ENCODE measurements around the gene SLC49A3.
A peak's percentile ranks its signal among the peaks of the same experiment; 100 is the strongest.
"Not testable (repeated sequence)": the region's sequence is repeated elsewhere in the genome, so short reads cannot be mapped to it uniquely, and the experiment has no call there.

Gene SLC49A3

DNA sequence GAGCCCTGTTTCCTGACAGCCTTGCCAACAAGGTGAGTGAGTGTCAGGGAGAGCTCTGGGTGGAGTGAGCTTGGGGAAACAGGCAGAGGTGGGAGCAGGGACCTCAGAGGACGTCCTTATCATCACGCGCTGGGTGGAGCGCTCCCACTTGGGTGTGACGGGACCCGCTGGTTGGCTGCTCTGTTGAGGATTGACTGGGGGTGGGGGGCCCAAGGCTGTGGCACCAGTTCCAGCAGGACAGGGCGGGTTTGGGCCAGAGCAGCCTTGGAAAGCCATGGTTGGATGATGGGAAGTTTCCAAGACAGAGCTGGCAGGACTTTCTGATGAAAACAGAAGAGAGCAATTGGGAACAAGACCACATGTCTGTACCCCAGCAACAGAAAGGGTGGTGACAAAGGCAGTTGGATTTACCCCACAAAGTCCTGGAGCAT lies 13.7 kb upstream of the SLC49A3 start:
- DNase-seq, result no peak
- ATAC-seq, result no peak

DNA sequence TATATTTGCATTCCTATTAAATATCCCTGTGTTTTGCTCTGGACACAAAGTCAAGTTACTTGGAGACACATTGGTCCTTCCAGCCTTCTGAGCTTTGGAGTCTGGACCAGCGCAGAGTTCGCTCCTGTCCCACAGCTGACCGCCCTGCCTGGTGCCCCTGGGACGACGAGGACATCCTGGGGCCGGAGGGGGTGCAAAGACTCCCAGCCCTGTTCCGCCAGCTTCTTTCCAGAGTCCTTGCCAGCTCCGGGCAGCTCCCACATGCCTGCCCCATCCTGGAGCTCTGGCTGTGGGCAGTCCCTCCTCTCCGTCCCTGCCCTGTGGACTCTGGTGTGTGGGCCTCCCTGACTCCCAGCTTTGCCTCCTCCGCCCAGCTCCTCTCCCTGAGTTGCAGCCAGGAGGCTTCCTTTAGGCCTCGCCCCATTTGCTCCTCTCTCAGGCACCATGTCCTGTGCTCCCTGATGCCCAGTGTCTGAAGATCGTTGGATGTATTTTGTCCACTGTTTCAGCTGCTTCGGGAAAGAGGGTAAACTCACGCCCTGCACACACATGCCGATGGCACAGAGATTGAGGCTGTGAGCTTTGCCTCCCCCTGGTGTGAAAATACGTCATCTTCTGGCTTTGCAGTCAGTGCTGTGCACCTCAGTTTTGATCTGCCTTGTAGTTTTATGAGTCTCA lies 11.8 kb upstream of the SLC49A3 start:
- no peak for ATAC-seq
- no peak for DNase-seq

DNA sequence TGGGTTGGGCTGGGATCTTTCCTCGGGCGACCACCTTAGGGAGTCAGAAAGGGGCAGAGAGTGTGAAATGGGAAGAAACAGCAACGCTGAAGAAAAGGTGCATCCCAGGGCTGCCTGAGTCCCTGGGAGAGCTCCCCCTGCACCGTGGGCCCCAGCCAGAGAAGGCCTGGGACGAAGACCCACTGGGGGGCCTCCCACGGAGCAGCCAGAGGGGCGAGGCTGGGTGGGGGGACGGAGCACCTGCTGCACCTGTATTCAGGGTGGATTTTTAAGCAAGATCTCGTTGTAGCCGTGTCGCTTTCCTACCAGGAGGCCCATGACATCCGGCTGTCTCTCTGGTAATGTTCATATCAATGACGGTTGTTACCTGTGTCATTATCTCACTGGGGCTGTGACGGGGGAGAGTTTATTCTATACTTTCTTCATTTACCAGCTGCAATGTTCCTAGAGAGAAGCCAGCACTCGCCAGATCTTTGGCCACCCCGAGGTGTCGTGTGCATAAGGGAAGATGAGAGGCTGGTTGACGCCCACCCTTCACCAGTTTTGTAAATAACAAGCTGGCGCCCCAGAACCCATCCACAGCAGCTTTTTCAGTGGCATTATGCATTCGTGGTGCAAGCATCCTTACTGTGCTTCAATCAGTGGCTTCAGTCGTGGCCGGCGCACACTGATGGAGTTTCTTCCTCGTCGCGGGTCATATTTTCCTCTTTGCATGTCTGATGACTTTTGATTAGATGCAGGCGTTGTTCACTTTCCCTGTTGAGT lies 11.0 kb upstream of the SLC49A3 start:
- DNase-seq, result no peak
- ATAC-seq, result no peak

DNA sequence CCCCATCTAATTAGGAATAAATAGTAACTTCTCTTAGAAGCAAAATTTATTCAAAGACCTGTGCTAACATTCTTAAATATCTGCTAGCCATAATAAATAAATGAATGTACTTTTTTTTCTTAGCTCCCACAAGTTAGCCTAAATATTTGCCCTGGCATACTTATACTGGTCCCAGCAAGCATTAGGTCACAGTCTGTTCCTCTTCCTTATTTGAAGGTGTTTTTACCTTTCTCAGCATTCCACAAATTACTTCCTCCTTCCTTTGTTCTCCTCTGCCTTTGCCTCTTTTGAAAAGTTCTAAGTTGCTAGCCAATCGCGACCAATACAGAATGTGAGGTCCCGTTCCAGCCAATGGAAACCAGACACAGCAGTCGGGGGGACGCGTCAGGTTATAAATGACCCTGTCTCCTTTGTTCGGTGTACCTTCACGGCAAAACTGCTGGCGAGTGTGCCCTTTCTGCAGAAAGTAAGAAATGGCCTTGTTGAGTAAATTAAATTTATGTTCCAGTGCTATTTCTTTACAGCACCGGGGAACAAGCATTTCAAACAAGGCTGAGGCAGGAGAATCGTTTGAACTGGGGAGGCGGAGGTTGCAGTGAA lies 5.5 kb upstream of the SLC49A3 start:
- ATAC-seq, DNase-seq: not testable (repeated sequence)

DNA sequence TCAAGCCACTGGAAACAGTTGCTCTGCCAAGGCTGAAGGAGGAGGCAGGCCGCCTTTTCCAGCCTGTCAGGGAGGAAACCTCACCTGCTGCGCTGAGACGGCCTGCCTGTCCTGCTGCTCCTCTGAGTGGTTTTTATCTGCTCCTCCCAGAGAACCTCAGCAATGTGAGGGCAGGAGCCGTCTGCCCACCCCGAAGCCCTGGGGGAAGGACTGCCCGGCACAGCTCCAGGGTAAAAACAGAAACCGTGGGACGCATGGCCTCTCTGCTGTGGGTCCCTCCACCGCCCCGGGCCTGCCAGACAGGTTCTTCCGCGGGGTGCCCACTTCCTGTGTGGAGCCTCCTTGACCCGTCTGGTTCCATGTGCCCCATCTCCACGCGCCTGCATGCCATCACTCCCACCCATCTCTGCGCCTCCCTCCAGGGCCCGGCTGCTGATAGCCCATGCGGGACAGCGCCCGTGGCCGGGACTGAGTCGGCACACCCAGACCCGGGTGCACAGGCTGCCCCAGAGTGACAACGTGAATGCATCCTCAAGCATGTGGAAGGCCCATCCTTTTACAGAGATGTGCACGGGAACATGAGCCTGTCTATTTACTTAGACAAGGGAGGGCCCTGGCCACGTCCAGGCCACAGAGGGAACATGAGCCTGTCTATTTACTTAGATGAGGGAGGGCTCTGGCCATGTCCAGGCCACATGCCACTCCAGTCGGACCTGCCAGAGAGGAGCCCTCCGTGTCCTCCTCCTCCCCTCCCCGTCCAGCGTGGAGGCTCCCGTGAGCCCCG lies 4.0 kb upstream of the SLC49A3 start:
- DNase-seq, result no peak

DNA sequence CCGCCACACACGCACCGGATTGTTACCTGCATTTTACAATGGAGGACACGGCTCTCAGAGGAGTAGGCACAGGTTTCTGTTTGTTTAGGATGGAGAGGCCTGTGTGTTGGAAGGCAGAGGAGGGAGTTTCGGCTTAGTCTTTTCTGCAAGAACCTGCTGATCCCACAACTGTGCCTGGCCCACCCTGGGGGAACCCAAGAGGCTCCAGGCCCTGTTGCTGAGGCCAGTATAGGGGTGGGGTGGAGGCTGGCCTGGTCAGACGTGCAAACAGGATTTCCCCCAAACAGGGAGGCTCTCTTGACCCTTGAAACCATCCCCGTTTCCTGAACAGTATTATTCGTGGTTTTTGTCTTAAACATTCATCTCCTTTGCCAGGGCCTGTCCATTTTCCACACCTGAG lies 772 bp upstream of the SLC49A3 start:
- ATAC-seq, result no peak

More for the DNA sequence above, 4.0 kb upstream of the SLC49A3 start:
- ATAC-seq, result no peak

DNA sequence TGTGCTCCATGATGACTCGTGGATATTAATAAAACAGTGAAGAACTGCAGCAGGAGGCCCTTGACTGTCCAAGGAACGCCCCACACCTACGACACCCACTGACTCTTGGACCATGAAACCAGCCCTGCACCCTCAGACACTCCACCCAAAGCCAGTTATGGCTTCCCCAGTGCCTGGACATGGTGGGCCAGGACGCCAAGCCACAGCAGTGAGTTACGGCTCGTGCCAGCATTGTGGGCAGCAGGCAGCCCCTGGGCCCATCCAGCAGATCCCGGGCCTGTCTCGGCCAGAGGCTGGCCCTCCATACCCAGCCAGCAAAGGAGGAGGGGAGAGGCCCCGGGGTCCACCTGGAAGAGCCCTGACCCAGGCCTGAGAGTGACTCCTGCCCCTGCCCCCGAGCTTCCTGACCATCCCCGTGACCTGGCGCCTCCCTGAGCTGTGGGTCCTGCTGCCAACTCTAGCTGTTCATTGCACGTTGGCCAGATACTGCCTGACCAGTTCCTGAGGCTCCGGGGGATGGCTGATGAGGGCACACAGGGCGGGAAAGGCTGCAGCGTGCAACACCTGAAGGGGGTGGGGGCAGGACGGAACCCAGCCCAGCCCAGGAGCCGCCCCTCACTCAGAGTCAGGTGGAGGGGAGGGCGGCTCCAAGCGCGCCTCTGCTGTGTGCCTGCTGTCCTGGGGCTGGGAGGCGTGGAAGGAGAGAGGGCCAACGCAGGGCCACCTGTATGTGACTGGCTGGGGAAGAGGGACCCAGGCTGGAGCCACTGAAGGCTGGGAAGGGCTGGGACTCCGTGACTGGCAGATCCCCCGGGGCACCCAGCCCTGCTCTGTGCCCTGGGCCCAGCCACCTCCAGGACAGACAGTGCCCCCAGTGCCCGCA lies 739 bp downstream of the SLC49A3 start:
- DNase-seq, result no peak
- ATAC-seq, result no peak

More for the DNA sequence above, 772 bp upstream of the SLC49A3 start:
- DNase-seq, result no peak

DNA sequence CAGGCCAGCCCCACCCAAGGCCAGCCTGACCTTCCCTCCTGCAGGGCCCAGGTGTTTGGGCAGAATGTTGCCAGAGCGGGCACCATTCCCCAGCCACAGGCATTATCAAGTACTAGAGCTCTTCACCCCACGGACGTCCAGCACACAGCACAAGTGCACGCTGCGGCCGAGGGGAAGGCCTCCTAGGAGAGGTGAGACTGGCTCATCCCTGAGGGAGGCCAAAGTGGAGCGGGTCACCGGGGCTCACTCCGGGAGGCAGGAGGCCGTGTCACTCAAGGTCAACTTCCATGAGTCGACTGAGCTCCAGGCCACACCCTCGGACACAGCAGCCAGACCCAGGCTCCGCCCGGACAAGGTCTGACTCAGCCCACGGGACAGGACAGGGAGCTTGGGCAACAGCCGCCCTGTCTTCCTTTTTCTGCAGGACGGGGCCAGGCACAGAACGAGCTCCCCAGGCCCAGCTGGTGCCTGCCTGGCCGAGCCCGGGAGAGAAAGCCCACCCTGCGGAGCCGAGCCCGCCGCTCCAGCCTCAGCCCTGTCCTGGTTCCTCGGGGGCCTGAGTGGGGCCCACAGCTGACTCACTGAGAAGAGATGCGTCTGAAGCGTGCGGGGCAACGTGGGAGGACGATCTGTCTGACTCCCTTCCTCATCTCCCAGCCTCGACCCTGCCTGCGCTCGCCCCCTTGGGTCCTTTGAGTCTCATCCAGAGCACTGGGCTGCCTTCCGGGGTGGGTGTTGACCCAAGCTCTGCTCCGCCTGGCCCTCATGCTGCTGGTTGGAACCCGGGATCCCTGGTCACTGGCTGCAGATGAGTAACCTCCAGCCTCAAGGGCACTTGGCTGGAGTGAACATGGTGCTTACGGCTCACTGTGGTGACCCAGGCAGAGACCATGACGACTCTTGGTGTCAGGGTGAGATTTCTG lies 1.6 kb downstream of the SLC49A3 start:
- DNase-seq, result no peak
- no peak for ATAC-seq

DNA sequence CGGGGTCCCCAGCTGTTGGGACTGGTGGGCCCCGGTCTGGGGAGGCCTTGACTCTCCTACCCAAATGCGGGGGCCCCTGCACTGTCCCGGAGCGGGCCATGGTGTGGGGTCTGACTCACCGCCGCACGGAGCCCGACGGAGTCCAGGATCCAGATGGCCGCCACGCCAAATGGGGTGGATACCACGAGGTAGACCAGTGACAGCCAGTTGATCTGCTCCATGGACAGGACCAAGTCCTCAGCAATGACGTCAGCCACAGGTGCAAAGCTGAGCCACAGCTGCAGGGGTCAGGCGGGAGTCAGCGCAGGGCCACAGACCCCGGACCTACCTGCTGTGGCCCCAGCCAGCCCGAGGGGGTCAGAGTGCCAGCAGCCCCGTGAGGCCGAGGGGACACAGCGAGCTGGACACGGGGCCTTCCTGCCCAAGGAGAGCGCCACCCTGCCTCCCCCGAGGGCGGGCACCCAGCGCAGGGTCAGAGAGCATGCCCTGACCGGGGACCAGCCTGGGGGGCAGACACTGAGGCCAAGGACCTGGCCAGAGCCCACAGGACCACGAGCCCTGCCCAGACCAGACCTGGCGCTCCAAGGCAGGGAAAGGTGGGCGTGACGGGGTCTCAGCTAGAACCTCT lies 2.4 kb downstream of the SLC49A3 start:
- DNase-seq (no peak), ATAC-seq (no peak)

DNA sequence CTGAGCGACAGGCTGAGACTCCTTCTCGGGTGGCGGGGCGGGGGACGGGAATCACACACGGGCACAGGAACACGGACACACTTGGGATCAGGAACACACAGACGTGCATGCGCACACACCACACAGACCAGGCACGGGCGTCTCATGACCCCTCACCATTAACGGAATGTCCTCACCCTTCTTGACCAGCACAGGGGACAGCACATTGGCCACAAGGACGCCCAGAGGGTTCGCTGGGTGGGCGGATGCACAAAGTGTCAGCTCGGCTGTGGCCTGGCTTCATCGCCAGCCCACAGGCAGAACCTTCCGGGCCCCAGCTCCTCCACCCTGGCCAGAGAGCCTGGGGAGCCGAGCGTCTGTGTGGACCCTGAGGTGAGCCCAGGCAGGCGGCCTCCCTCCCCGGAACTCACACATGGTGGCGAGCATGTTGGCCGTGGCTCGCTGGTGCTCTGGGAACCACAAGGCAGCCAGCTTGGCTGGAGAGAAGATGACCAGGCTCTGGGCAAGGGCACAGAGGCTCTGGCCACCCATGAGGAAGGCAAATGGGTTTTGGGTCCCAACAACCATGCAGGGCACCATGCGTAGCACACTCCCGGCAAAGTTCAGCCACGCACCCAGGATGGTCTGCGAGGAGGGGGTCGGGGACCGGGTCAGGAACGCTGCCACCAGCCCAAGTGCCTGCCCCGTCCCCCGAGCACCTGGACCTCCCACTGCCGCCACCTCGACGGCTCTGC lies 3.1 kb downstream of the SLC49A3 start:
- no peak for ATAC-seq

DNA sequence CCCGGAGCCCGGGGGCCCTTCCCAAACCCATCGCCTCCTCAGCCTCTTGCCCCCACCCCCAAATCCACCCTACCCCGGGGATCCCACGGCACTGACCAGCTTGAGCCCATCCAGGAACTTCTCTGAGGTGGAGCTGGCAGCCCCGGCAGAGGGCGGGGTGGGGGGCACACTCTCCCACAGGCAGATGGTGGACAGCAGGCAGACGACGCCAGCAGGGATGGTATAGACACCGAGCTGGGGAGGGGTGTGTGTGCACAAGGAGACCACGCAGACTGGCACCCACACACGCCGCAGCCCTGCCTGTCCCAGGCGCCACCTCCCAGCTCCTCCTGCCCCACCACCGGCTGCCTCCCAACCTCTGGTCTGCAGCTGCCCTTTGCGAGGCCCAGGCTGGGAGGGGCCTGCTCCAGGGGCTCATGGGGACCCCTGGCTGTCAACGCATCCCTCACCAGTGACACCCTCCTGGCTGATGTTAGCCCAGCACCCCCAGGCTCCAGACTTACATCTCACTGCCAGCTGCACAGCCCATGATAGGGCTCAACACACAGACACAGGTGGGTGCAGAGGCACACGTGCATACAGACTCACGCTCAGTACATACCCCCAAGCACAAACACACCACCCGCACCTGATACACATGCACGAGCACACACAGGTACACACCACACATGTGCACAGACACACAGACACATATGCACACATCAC lies 4.2 kb downstream of the SLC49A3 start:
- DNase-seq (no peak), ATAC-seq (no peak)

More for the DNA sequence above, 3.1 kb downstream of the SLC49A3 start:
- no peak for DNase-seq

DNA sequence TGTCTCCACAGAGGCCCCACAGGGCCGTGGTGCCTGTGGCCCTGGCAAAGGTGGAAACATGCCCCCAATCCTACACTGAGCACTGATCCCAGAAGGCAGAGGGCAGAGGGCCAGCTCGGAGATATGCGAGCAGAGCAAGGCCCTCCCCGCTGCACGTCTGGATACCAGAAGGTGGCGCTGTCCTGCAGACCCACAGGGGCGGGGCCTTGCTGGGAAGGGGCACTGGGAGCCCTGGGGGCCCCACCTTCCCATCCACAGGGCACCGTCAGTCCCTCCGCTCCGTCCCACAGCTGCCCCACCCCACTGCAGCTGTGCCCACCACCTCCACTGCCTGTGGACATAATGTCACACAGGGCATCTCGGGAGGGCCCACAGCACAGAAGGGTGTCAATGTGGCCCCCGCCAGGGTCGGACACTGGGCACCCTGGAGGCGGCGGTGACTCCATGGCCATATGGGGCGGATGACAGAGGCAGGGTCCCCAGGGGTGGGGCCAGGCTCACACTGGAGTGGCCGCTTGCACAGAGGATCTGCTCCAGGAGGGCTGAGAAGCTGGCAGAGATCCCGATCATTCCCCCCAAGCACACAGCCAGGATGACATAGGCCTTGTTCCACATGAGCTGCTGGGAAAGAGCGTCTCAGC lies 4.8 kb downstream of the SLC49A3 start:
- peak; percentile 60 for DNase-seq
- ATAC-seq, result no peak

DNA sequence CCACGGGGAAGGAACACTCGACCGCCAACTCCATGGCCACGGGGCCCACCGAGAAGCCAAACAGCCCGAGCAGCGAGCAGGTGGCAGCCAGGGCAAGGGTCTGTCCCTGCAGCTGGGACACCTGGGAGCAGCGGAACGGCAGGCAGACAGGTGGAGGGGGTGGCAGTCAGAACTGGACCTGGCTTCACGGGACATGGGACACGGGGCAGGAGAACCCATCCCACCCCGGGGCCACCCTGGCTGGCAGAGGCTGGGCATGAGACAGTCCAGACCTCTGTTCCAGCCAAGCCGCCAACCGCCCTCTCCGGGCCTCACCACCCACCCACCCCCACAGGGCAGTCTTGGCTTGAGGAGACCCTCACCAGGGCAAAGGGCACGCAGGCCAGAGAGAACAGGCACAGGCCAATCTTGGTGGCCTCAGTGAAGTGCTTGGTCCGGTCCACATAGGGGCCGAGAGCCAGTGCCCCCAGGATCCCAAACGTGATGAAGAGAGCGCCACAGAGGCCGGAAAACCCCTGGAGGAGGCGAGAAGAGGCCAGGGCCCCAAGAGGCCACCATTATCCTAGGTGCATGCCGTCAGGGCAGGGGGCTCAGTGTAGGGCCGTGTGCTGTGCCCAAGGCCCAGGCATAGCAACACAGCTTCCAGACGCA lies 5.6 kb downstream of the SLC49A3 start:
- DNase-seq (no peak), ATAC-seq (no peak)

DNA sequence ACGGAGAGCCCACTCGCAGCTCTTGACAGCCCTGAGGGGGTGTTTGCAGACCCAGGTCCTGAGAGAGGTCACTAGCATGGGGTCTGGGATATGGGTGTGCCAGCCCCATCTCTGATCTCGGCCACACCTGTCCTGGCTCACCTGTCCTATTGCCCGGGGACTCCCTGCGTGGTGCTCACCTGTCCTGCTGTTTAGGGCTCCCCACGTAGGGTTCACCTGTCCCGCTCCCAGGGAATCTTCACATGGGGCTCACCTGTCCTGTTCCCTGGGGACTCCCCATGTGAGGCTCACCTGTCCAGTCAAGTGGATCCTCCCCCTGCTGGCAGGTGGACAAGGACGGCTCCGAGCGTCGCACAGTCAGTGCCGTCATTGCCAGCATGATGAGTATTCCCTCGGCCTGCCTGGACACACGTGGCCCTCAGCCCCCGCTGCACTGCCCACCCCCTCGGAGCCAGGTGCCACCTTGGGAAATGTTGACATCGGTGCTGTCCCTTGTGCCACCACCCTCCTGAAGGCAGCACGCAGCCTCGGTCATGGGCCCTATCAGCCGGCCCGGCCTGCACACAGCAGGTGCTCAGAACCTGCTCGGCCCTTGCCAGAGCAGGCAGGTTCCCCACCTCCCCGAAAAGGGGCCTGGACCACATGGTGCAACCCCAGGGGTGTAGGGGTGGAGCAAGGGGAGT lies 6.3 kb downstream of the SLC49A3 start:
- ATAC-seq (no peak), DNase-seq (no peak)

DNA sequence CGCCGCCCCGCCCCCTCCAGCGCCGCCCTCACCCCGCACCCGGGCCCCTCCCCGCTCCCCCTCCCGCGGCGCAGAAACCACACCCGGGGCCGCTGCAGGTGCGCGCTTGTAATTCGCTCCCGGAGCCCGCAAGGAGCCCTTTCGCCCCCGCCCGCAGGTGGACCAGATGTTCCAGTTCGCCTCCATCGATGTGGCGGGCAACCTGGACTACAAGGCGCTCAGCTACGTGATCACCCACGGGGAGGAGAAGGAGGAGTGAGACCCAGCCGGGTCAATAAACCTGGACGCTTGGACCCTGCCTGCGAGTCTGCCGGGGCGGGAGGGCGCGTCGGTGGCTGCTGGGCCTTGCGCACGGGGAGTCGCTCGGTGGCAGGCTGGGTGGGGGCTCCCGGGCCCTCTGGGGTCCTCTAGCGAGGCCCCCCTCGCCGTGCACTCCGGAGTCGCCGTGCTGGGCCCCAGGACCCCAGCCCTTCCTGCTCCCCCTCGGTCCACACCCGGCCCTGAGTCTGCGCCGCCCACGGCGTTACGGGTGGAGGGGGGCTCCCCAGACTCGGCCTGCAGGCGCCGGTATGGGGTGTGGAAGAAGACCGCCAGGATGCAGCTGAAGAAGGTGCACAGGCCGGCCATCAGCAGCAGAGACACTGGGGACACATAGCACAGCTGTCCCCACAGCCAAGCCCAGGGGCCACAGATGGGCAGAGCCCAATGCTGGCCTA lies 7.1 kb downstream of the SLC49A3 start:
- no peak for ATAC-seq
- DNase-seq, result no peak
